Measurements from ENCODE around the gene CABYR.

CABYR gene

GRCh38 chr18:24112464-24112863 is 26.4 kb upstream of the CABYR start:
- TF ChIP-seq SPI1 (IDR thresholded peaks at IDR 0.05; ENCODE audit: borderline replicate concordance, low read depth), result no peak
- TF ChIP-seq, protein P1, sequence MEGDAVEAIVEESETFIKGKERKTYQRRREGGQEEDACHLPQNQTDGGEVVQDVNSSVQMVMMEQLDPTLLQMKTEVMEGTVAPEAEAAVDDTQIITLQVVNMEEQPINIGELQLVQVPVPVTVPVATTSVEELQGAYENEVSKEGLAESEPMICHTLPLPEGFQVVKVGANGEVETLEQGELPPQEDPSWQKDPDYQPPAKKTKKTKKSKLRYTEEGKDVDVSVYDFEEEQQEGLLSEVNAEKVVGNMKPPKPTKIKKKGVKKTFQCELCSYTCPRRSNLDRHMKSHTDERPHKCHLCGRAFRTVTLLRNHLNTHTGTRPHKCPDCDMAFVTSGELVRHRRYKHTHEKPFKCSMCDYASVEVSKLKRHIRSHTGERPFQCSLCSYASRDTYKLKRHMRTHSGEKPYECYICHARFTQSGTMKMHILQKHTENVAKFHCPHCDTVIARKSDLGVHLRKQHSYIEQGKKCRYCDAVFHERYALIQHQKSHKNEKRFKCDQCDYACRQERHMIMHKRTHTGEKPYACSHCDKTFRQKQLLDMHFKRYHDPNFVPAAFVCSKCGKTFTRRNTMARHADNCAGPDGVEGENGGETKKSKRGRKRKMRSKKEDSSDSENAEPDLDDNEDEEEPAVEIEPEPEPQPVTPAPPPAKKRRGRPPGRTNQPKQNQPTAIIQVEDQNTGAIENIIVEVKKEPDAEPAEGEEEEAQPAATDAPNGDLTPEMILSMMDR (IDR thresholded peaks at IDR 0.05; ENCODE audit: insufficient read depth, low read length), result no peak
- TF ChIP-seq POLR2AphosphoS5 (IDR thresholded peaks at IDR 0.05; ENCODE audit: low read depth), result no peak
- TF ChIP-seq, protein P2, sequence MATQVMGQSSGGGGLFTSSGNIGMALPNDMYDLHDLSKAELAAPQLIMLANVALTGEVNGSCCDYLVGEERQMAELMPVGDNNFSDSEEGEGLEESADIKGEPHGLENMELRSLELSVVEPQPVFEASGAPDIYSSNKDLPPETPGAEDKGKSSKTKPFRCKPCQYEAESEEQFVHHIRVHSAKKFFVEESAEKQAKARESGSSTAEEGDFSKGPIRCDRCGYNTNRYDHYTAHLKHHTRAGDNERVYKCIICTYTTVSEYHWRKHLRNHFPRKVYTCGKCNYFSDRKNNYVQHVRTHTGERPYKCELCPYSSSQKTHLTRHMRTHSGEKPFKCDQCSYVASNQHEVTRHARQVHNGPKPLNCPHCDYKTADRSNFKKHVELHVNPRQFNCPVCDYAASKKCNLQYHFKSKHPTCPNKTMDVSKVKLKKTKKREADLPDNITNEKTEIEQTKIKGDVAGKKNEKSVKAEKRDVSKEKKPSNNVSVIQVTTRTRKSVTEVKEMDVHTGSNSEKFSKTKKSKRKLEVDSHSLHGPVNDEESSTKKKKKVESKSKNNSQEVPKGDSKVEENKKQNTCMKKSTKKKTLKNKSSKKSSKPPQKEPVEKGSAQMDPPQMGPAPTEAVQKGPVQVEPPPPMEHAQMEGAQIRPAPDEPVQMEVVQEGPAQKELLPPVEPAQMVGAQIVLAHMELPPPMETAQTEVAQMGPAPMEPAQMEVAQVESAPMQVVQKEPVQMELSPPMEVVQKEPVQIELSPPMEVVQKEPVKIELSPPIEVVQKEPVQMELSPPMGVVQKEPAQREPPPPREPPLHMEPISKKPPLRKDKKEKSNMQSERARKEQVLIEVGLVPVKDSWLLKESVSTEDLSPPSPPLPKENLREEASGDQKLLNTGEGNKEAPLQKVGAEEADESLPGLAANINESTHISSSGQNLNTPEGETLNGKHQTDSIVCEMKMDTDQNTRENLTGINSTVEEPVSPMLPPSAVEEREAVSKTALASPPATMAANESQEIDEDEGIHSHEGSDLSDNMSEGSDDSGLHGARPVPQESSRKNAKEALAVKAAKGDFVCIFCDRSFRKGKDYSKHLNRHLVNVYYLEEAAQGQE (IDR thresholded peaks at IDR 0.05; ENCODE audit: insufficient replicate concordance, low read depth), result no peak
- no peak for TF ChIP-seq GABPA (IDR thresholded peaks at IDR 0.05; ENCODE audit: low read depth)
- Histone ChIP-seq H3K27me3 (ENCODE audit: insufficient read depth, poor library complexity, severe bottlenecking) (no peaks in the 10 kb centered on the region), H3K27ac (replicated peaks) (no peak overlapping the region), H3K4me3 (replicated peaks; ENCODE audit: insufficient read depth, low read length) (no peak overlapping the region)
- no peak for DNase-seq (ENCODE audit: low read depth in 1 of 2, low spot score in 1 of 2)

GRCh38 chr18:24112874-24113615 is 25.8 kb upstream of the CABYR start:
- H3K4me3 ChIP-seq (replicated peaks; ENCODE audit: insufficient read depth, low read length), result no peak overlapping the region
- no peaks in the 10 kb centered on the region for H3K27me3 ChIP-seq (ENCODE audit: insufficient read depth, poor library complexity, severe bottlenecking)
- H3K27ac ChIP-seq (replicated peaks), result no peak overlapping the region
- no peak for DNase-seq (ENCODE audit: low read depth in 1 of 2, low spot score in 1 of 2)
- TF ChIP-seq GABPA (IDR thresholded peaks at IDR 0.05; ENCODE audit: low read depth) (no peak), SPI1 (IDR thresholded peaks at IDR 0.05; ENCODE audit: borderline replicate concordance, low read depth) (no peak), POLR2AphosphoS5 (IDR thresholded peaks at IDR 0.05; ENCODE audit: low read depth) (no peak)
- TF ChIP-seq, protein P1 (IDR thresholded peaks at IDR 0.05; ENCODE audit: insufficient read depth, low read length), result no peak

DNA sequence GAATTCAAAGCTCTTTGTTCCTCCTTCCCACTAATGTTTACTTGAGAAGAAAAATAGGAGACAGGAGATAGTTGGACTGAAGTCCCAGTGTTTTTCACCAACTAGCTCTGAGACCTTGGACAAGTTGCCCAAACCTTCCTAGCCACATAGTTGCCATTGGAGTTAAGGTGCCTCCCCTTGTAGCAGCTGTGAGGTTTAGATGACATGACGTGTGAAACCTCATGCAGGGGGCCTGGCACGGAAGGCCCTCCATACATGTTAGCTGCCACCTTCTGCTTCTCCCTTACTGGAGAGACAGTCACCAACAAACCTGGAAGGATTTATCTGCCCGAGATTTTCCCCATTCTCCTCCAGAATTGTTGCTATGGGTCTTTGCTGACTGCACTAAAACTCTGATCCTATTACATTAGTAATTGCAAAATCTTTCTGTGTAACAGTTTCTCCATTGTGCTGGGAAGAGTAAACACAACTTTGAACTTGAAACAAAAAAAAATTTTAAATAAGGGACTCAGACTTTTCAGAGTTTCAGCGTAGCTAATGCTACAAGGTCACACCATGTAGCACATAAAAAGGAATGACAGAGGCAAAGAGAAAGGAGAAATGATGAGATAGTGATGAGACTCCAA is 23.8 kb upstream of the CABYR start:
- DNase-seq (ENCODE audit: low read depth in 1 of 2, low spot score in 1 of 2), result no peak
- Histone ChIP-seq H3K27me3 (ENCODE audit: insufficient read depth, poor library complexity, severe bottlenecking) (no peaks in the 10 kb centered on the region), H3K4me3 (replicated peaks; ENCODE audit: insufficient read depth, low read length) (no peak overlapping the region), H3K27ac (replicated peaks) (peak overlapping the region; percentile 1; the same call in 1 of the 2 replicates)
- TF ChIP-seq, protein P2 (IDR thresholded peaks at IDR 0.05; ENCODE audit: insufficient replicate concordance, low read depth), result no peak
- TF ChIP-seq, protein P1 (IDR thresholded peaks at IDR 0.05; ENCODE audit: insufficient read depth, low read length), result no peak
- TF ChIP-seq SPI1 (IDR thresholded peaks at IDR 0.05; ENCODE audit: borderline replicate concordance, low read depth) (no peak), POLR2AphosphoS5 (IDR thresholded peaks at IDR 0.05; ENCODE audit: low read depth) (no peak), GABPA (IDR thresholded peaks at IDR 0.05; ENCODE audit: low read depth) (no peak)

Data from HL-60 (cell line).